ENCODE data around the gene SLC16A10. TPM values are rescaled to one million over a fixed set of nuclear protein-coding genes. Genes with fewer than 3 reads are reported as not detected.
"Not testable (repeated sequence)": the region's sequence is repeated elsewhere in the genome, so short reads cannot be mapped to it uniquely, and the experiment has no call there.

Gene SLC16A10
- polyA plus RNA-seq, 1 experiment = not detected

- DNase-seq (ENCODE audit: low read depth) = no peak
- ChIA-PET CTCF (interaction anchor here (0.9 to 1.0 kb wide), 3 partner anchors 9 to 60 kb away, joined by 3 to 4 read pairs (median 3); no protein-coding TSS in a partner anchor), POLR2A (no interaction called here)
- Histone ChIP-seq H3K4me3 (ENCODE audit: low read depth, low read length) (no peak overlapping the region), H3K36me3 (ENCODE audit: control insufficient read depth, insufficient read depth, low read length) (no peaks in the 10 kb centered on the region), H3K27me3 (ENCODE audit: control insufficient read depth, insufficient read depth, low read length) (no peaks in the 10 kb centered on the region; the same call in 1 of the 2 replicates)
- no peak for TF ChIP-seq CTCF (IDR thresholded peaks at IDR 0.05; ENCODE audit: insufficient read depth, low read depth, low read length)
Measured at GRCh38 chr6:111050261-111051023, 36.9 kb upstream of the SLC16A10 start.

- POLR2A ChIA-PET = no interaction called here
- no peak for DNase-seq (ENCODE audit: low read depth)
- H3K4me3 ChIP-seq (ENCODE audit: low read depth, low read length) = no peak overlapping the region
- TF ChIP-seq CTCF (IDR thresholded peaks at IDR 0.05; ENCODE audit: insufficient read depth, low read depth, low read length) = no peak
- H3K36me3 ChIP-seq (ENCODE audit: control insufficient read depth, insufficient read depth, low read length) = no peaks in the 10 kb centered on the region
- no peaks in the 10 kb centered on the region; the same call in 1 of the 2 replicates for H3K27me3 ChIP-seq (ENCODE audit: control insufficient read depth, insufficient read depth, low read length)
- CTCF ChIA-PET = interaction anchor here (1.6 kb wide), 1 partner anchor 26 kb away, joined by 3 read pairs; no protein-coding TSS in a partner anchor
Measured at GRCh38 chr6:111052171-111052570, 35.1 kb upstream of the SLC16A10 start.

GRCh38 chr6:111057074-111057752 is 30.1 kb upstream of the SLC16A10 start:
- peak; percentile 80 for TF ChIP-seq CTCF (IDR thresholded peaks at IDR 0.05; ENCODE audit: insufficient read depth, low read depth, low read length)
- POLR2A ChIA-PET = no interaction called here
- no peak for DNase-seq (ENCODE audit: low read depth)
- Histone ChIP-seq H3K27me3 (ENCODE audit: control insufficient read depth, insufficient read depth, low read length) (no peaks in the 10 kb centered on the region; the same call in 1 of the 2 replicates), H3K4me3 (ENCODE audit: low read depth, low read length) (no peak overlapping the region), H3K36me3 (ENCODE audit: control insufficient read depth, insufficient read depth, low read length) (no peaks in the 10 kb centered on the region)
- CTCF ChIA-PET = interaction anchor here (0.6 to 3.6 kb wide), 22 partner anchors 10 to 988 kb away, joined by 3 to 16 read pairs (median 4); a partner anchor contains a TSS

- Histone ChIP-seq H3K36me3 (ENCODE audit: control insufficient read depth, insufficient read depth, low read length) (no peaks in the 10 kb centered on the region), H3K27me3 (ENCODE audit: control insufficient read depth, insufficient read depth, low read length) (peaks cover 2% of the 10 kb centered on the region; the same call in 1 of the 2 replicates), H3K4me3 (ENCODE audit: low read depth, low read length) (no peak overlapping the region)
- CTCF ChIA-PET = interaction anchor here (1.0 to 1.2 kb wide), 2 partner anchors 14 to 149 kb away, joined by 3 read pairs; no protein-coding TSS in a partner anchor
- POLR2A ChIA-PET = no interaction called here
- no peak for DNase-seq (ENCODE audit: low read depth)
- no peak for TF ChIP-seq CTCF (IDR thresholded peaks at IDR 0.05; ENCODE audit: insufficient read depth, low read depth, low read length)
Measured at GRCh38 chr6:111061508-111061907, 25.8 kb upstream of the SLC16A10 start.

DNA sequence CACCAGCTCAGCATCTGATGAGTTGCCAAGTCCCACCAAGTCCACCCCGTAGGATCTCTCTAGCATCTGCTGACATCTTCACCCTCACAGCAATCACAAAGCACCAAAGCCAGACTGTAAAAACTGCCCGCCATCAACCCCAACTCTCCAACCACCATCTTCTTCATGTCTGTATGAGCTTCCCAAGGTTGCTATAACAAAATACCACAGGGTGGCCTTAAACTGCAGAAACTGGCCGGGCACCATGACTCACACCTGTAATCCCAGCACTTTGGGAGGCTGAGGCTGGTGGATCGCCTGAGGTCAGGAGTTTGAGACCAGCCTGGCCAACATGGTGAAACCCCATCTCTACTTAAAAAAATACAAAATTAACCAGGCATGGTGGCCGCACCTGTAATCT is 25.3 kb upstream of the SLC16A10 start:
- H3K36me3 ChIP-seq (ENCODE audit: control insufficient read depth, insufficient read depth, low read length); POLR2A ChIA-PET; H3K4me3 ChIP-seq (ENCODE audit: low read depth, low read length); DNase-seq (ENCODE audit: low read depth); H3K27me3 ChIP-seq (ENCODE audit: control insufficient read depth, insufficient read depth, low read length): not testable (repeated sequence)
- CTCF ChIA-PET = interaction anchor here (1.0 to 1.2 kb wide), 2 partner anchors 14 to 149 kb away, joined by 3 read pairs; no protein-coding TSS in a partner anchor

- POLR2A ChIA-PET; DNase-seq (ENCODE audit: low read depth); H3K27me3 ChIP-seq (ENCODE audit: control insufficient read depth, insufficient read depth, low read length); H3K4me3 ChIP-seq (ENCODE audit: low read depth, low read length); H3K36me3 ChIP-seq (ENCODE audit: control insufficient read depth, insufficient read depth, low read length): not testable (repeated sequence)
- CTCF ChIA-PET = interaction anchor here (1.0 kb wide), 1 partner anchor 148 kb away, joined by 3 read pairs; no protein-coding TSS in a partner anchor
Measured at GRCh38 chr6:111062860-111063259, 24.4 kb upstream of the SLC16A10 start.

Data from BJ (cell line).